B cell (primary cell): ENCODE measurements around the gene DOCK3.

Source experiments
- EZH2 ChIP-seq: IDR thresholded peaks from 2 replicates; pipeline ENCODE4 v1.6.1; 2012; ENCODE audit warnings: borderline replicate concordance, low read depth, mild to moderate bottlenecking, moderate library complexity, low read length; ENCODE audit not compliant: insufficient read depth, poor library complexity, severe bottlenecking
- TF ChIP-seq, protein P1 (sequence below): fragments of 200-600 bp; IDR thresholded peaks from one replicate; pipeline ENCODE4 v1.8.0; 2022; ENCODE audit warnings: antibody characterized with exemption, mild to moderate bottlenecking

DNA sequence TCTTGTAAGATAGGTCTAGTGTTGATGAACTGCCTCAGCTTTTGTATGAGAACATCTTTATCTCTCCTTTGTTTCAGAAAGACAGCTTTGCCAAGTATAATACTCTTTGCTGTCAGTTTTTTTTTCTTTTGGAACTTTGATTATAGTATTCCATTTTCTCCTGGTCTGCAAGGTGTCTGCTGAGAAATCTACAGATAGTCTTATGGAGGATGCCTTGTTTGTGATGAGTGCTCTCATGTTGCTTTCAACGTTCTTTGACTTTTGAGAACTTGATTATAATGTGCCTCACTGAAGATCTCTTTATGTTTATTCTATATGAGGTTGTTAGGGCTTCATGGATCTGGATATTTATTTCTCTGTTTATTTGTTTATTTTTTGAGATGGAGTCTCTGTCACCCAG is 60.3 kb downstream of the DOCK3 start:
- TF ChIP-seq, protein P1, sequence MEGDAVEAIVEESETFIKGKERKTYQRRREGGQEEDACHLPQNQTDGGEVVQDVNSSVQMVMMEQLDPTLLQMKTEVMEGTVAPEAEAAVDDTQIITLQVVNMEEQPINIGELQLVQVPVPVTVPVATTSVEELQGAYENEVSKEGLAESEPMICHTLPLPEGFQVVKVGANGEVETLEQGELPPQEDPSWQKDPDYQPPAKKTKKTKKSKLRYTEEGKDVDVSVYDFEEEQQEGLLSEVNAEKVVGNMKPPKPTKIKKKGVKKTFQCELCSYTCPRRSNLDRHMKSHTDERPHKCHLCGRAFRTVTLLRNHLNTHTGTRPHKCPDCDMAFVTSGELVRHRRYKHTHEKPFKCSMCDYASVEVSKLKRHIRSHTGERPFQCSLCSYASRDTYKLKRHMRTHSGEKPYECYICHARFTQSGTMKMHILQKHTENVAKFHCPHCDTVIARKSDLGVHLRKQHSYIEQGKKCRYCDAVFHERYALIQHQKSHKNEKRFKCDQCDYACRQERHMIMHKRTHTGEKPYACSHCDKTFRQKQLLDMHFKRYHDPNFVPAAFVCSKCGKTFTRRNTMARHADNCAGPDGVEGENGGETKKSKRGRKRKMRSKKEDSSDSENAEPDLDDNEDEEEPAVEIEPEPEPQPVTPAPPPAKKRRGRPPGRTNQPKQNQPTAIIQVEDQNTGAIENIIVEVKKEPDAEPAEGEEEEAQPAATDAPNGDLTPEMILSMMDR = no peak
- TF ChIP-seq EZH2 = no peak
